Measurements from ENCODE around the gene TMEM88. TPM values are rescaled to one million over a fixed set of nuclear protein-coding genes. Genes with fewer than 3 reads are reported as not detected.

TMEM88 gene
- total RNA-seq, 1 donor from 2014 or later, result 23.7 TPM

DNA sequence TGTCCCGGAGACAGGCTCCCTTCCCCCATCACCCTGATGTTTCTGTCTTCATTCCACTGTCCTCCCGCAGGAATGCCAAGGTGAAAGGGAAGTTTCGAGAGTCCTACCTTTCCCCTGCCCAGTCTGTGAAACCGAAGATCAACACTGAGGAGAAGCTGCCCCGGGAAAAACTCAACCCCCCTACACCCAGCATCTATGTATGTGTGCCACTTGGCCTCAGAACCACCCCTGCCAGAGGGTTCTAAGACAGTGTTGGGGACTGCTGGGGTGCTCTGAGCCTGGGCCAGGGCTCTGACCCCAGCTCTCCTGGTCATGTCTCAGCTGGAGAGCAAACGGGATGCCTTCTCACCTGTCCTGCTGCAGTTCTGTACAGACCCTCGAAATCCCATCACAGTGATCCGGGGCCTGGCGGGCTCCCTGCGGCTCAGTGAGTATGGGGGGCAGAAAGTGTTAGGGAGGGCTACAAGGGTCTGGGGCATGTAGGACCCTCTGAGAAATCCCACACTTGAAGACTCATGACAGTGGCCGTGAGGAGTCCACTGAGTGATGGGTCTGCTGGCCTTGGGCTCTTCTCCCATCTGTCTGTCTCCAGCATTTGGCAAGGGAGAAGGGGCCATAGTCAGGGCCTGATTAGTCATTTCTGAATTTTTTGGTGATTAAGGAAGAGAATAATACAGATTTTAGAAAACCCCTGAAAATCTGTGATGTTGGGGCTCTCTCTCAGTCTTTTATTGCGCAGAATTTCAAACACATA, 4.9 kb upstream of the TMEM88 start:
- TF ChIP-seq, protein P1, sequence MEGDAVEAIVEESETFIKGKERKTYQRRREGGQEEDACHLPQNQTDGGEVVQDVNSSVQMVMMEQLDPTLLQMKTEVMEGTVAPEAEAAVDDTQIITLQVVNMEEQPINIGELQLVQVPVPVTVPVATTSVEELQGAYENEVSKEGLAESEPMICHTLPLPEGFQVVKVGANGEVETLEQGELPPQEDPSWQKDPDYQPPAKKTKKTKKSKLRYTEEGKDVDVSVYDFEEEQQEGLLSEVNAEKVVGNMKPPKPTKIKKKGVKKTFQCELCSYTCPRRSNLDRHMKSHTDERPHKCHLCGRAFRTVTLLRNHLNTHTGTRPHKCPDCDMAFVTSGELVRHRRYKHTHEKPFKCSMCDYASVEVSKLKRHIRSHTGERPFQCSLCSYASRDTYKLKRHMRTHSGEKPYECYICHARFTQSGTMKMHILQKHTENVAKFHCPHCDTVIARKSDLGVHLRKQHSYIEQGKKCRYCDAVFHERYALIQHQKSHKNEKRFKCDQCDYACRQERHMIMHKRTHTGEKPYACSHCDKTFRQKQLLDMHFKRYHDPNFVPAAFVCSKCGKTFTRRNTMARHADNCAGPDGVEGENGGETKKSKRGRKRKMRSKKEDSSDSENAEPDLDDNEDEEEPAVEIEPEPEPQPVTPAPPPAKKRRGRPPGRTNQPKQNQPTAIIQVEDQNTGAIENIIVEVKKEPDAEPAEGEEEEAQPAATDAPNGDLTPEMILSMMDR (IDR thresholded peaks at IDR 0.05; ENCODE audit: partially characterized antibody, unreplicated experiment), result no peak
- Mint-ChIP-seq H3K27me3 (ENCODE audit: unreplicated experiment) (peaks cover 24% of the 10 kb centered on the region), H3K9me3 (ENCODE audit: unreplicated experiment) (peaks cover 16% of the 10 kb centered on the region), H3K4me1 (ENCODE audit: low read depth, unreplicated experiment) (peaks cover 13% of the 10 kb centered on the region), H3K4me3 (ENCODE audit: unreplicated experiment) (no peak overlapping the region), H3K27ac (ENCODE audit: unreplicated experiment) (no peak overlapping the region), H3K36me3 (ENCODE audit: unreplicated experiment) (no peaks in the 10 kb centered on the region)
- DNase-seq, result no peak

DNA sequence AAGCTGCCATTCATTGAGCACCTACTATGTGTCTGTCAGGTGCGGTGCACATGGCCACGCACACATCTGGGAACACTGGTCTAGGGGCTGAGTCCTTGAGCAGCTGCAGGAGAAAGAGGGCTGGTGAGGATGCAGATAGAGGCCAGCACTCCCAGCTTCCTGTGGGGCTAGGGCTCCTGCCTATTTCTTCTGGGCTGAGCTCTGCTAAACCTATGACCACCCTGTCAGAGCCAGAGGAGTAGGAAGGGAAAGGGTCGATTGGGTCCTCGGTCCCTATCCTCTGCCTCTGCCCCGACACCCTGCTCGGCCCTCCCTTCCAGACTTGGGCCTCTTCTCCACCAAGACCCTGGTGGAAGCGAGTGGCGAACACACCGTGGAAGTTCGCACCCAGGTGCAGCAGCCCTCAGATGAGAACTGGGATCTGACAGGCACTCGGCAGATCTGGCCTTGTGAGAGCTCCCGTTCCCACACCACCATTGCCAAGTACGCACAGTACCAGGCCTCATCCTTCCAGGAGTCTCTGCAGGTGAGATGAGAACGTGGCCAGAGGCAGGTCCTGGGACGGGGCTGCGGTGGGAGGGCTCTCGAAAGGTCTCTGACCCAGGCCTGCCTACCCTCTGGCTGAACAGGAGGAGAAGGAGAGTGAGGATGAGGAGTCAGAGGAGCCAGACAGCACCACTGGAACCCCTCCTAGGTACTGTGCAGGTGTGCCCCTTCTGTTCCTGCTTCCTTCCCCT, 4.0 kb upstream of the TMEM88 start:
- Mint-ChIP-seq H3K4me1 (ENCODE audit: low read depth, unreplicated experiment) (peaks cover 16% of the 10 kb centered on the region), H3K9me3 (ENCODE audit: unreplicated experiment) (peaks cover 18% of the 10 kb centered on the region), H3K4me3 (ENCODE audit: unreplicated experiment) (no peak overlapping the region), H3K27me3 (ENCODE audit: unreplicated experiment) (peaks cover 27% of the 10 kb centered on the region), H3K36me3 (ENCODE audit: unreplicated experiment) (no peaks in the 10 kb centered on the region), H3K27ac (ENCODE audit: unreplicated experiment) (no peak overlapping the region)
- DNase-seq, result no peak
- TF ChIP-seq, protein P1 (IDR thresholded peaks at IDR 0.05; ENCODE audit: partially characterized antibody, unreplicated experiment), result no peak

DNA sequence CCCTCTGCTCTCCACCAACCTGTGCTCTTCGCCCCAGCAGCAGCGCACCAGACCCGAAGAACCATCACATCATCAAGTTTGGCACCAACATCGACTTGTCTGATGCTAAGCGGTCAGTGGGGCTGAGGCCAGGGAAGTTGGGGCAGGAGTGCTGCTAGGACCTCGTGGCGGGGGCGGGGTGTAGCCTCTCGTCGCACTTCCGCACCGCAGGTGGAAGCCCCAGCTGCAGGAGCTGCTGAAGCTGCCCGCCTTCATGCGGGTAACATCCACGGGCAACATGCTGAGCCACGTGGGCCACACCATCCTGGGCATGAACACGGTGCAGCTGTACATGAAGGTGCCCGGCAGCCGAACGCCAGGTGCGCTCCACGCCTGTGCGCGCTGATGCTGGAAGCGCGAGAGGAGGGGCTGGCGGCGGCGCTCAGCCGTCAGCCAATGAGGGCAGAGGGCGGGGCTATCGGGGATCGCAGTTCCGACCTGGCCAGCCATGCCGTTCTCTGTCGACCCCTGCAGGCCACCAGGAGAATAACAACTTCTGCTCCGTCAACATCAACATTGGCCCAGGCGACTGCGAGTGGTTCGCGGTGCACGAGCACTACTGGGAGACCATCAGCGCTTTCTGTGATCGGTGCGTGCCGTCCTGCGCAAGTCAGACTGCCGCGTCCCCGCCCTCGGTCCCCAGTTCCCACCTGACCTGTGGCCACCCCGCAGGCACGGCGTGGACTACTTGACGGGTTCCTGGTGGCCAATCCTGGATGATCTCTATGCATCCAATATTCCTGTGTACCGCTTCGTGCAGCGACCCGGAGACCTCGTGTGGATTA, 3.2 kb upstream of the TMEM88 start:
- H3K9me3 Mint-ChIP-seq (ENCODE audit: unreplicated experiment), result peaks cover 20% of the 10 kb centered on the region
- TF ChIP-seq, protein P1 (IDR thresholded peaks at IDR 0.05; ENCODE audit: partially characterized antibody, unreplicated experiment), result peak; percentile 98
- H3K36me3 Mint-ChIP-seq (ENCODE audit: unreplicated experiment), result no peaks in the 10 kb centered on the region
- H3K27me3 Mint-ChIP-seq (ENCODE audit: unreplicated experiment), result peaks cover 31% of the 10 kb centered on the region
- H3K27ac Mint-ChIP-seq (ENCODE audit: unreplicated experiment), result no peak overlapping the region
- DNase-seq, result peak; percentile 94
- H3K4me3 Mint-ChIP-seq (ENCODE audit: unreplicated experiment), result no peak overlapping the region
- peaks cover 18% of the 10 kb centered on the region for H3K4me1 Mint-ChIP-seq (ENCODE audit: low read depth, unreplicated experiment)

DNA sequence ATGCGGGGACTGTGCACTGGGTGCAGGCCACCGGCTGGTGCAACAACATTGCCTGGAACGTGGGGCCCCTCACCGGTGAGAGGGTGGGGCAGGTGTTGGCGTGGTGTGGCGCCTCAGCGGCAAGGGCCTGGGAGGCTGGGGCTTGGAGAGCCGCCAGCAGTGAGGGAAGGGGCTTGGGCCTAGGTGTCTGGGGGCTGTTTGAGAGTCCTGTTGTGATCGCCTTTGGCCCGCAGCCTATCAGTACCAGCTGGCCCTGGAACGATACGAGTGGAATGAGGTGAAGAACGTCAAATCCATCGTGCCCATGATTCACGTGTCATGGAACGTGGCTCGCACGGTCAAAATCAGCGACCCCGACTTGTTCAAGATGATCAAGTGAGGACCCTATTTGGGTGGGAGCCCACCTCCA, 2.6 kb upstream of the TMEM88 start:
- peak overlapping the region; percentile 57 for H3K4me3 Mint-ChIP-seq (ENCODE audit: unreplicated experiment)

More for the DNA sequence above, 2.6 kb upstream of the TMEM88 start:
- peaks cover 31% of the 10 kb centered on the region for H3K27me3 Mint-ChIP-seq (ENCODE audit: unreplicated experiment)
- TF ChIP-seq, protein P1 (IDR thresholded peaks at IDR 0.05; ENCODE audit: partially characterized antibody, unreplicated experiment), result no peak
- no peaks in the 10 kb centered on the region for H3K36me3 Mint-ChIP-seq (ENCODE audit: unreplicated experiment)
- H3K27ac Mint-ChIP-seq (ENCODE audit: unreplicated experiment), result no peak overlapping the region
- H3K4me1 Mint-ChIP-seq (ENCODE audit: low read depth, unreplicated experiment), result peaks cover 18% of the 10 kb centered on the region
- DNase-seq, result no peak
- peaks cover 19% of the 10 kb centered on the region for H3K9me3 Mint-ChIP-seq (ENCODE audit: unreplicated experiment)
